HG03108 (cell line): ENCODE measurements around the gene PRKG1.

ENCODE experiments used
- ATAC-seq: cut with Tn5 transposase; IDR thresholded peaks from one replicate; pipeline ENCODE4 v1.9.1; 2021; ENCODE audit warnings: moderate library complexity; ENCODE audit not compliant: unreplicated experiment

PRKG1 gene

GRCh38 chr10:51075873-51076229 lies 1.6 kb downstream of the PRKG1 start:
- no peak for ATAC-seq

GRCh38 chr10:51076299-51076841 lies 2.1 kb downstream of the PRKG1 start:
- ATAC-seq = no peak

GRCh38 chr10:51077074-51077473 lies 2.8 kb downstream of the PRKG1 start:
- no peak for ATAC-seq

GRCh38 chr10:51077507-51077906 lies 3.2 kb downstream of the PRKG1 start:
- no peak for ATAC-seq

- ATAC-seq = no peak
Measured at GRCh38 chr10:51079331-51079730, 5.0 kb downstream of the PRKG1 start.

- ATAC-seq = no peak
Measured at GRCh38 chr10:51079766-51080165, 5.5 kb downstream of the PRKG1 start.

GRCh38 chr10:51080311-51081006 lies 6.2 kb downstream of the PRKG1 start:
- no peak for ATAC-seq

- no peak for ATAC-seq
Measured at GRCh38 chr10:51082857-51083256, 8.6 kb downstream of the PRKG1 start.

- no peak for ATAC-seq
Measured at GRCh38 chr10:51083356-51083853, 9.1 kb downstream of the PRKG1 start.

- ATAC-seq = no peak
Measured at GRCh38 chr10:51085204-51085603, 10.9 kb downstream of the PRKG1 start.

- no peak for ATAC-seq
Measured at GRCh38 chr10:51086710-51087109, 12.4 kb downstream of the PRKG1 start.

- no peak for ATAC-seq
Measured at GRCh38 chr10:51087114-51087513, 12.8 kb downstream of the PRKG1 start.

- ATAC-seq = no peak
Measured at GRCh38 chr10:51090190-51090589, 15.9 kb downstream of the PRKG1 start.

- no peak for ATAC-seq
Measured at GRCh38 chr10:51092402-51092801, 18.1 kb downstream of the PRKG1 start.

GRCh38 chr10:51095444-51095843 lies 21.2 kb downstream of the PRKG1 start:
- ATAC-seq = no peak

GRCh38 chr10:51097546-51097945 lies 23.3 kb downstream of the PRKG1 start:
- ATAC-seq = no peak

- no peak for ATAC-seq
Measured at GRCh38 chr10:51100221-51100620, 25.9 kb downstream of the PRKG1 start.

GRCh38 chr10:51103554-51104217 lies 29.4 kb downstream of the PRKG1 start:
- ATAC-seq = no peak

- ATAC-seq = no peak
Measured at GRCh38 chr10:51106311-51106945, 32.1 kb downstream of the PRKG1 start.

GRCh38 chr10:51108406-51108805 lies 34.1 kb downstream of the PRKG1 start:
- no peak for ATAC-seq

- ATAC-seq = no peak
Measured at GRCh38 chr10:51109801-51110533, 35.7 kb downstream of the PRKG1 start.
